HG02588 (cell line): ENCODE data around the gene TXNDC11.

Experiments
- ATAC-seq: cut with Tn5 transposase; IDR thresholded peaks from one replicate; pipeline ENCODE4 v1.9.1; 2021; ENCODE audit warnings: mild to moderate bottlenecking, moderate library complexity; ENCODE audit not compliant: unreplicated experiment

The TXNDC11 gene

DNA sequence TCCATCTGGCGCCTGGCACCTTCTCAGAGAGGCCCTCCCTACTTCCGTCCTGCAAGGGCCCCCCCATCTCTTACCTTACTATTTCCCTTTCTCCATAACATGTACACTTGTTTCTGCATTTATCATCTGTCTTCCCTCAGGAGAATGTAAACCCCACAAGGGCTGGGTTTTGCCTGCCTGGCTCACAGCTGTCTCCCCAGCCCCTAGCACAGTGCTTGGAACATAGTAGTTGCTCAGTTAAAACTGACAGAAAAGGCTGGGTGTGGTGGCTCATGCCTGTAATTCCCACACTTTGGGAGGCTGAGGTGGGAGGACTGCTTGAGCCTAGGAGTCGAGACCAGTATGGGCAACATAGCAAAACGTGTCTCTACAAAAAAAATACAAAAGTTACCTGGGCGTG lies 80.1 kb downstream of the TXNDC11 start:
- no peak for ATAC-seq

DNA sequence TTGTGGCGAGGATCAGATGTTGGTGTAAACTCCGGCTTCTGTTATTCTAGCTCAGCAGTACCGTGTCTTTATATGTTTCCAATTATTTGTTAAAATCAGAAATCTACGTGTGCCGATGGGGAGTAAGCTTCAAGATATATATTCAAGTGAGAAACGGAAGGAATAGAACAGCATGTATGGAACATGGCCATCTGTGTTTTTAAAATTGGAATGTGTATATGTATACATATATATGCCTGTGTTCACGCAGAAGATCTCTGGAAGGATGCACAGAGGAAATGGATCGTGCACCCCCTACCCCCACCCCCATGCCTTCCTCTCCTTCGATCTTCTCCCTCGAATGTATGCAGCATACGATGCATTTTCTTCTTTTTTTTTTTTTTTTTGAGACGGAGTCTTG lies 82.1 kb downstream of the TXNDC11 start:
- ATAC-seq = no peak

DNA sequence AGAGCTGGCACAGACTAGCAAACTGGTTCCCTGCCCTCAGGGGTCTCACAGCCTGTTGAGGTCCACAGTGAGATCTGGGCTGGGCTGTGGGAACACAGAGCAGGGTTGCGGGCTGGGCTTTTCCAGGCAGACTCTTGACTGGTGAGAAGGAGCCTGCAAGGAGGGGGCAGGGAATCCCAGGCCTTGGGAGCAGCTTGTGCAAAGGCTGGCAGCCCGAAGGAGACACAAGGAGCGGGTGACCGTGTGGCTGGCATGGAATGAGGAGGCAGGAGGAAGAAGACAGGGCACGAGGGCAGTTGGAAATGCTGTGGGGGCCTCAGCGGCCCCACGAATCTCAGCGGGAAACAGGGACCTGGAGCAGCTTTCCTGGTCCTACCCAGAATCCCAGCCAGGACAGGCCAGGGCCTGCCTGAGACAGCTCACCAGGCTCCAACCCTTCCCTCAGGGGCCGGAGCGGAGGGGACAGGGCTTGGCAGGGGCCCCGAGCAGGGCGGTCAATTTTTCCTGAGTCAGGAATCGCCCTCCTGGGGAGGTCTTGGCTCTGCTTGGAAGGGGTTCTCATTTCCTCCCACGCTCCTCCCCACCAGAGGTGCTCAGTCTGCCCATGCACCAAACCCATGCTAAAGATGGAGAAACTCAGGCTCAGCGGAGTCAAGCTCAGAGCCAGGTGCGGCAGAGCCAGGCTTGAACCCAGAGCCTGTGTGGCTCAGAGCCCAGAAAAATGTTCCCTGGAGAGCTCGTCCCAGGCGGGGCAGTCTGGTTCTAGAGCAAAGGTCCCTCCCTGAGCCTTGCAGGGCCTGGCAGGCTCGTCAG lies 83.6 kb downstream of the TXNDC11 start:
- ATAC-seq = no peak

DNA sequence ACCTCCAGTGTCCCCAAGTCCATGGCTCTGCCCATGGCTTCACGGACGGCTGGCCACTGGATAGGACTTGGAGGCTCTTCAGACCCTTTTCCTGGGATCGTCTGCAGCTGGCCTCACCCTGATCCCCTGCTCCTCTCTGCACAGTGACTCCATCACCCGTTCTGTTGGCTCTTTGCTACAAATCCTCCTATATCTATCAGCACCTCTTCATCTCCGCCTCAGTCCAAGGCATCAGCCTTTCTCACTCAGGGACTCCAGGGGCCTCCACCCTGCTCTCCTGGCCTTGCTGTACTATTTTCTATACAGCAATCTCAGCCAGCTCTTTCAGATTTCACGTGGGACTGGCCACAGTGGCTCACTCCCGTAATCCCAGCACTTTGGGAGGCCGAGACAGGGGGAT lies 85.1 kb downstream of the TXNDC11 start:
- no peak for ATAC-seq

DNA sequence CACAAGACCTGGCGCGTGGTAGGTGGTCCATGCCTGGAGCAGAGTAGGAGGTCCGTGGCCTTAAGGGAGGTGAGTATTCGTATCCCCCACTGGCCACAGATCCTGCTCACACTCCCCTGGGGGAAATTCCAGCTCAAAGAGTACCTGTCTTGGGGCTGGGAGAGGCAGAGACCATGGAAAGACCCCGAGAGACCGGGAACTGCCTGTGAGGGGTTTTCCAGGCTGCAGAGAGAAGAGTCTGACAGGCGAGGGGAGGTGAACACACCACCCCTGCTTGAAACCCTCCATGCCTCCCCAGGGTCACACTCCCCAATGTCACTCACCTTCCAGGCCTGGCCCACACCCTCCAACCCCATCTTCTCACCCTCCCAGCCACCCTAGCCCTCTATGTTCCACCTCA lies 87.0 kb downstream of the TXNDC11 start:
- no peak for ATAC-seq

DNA sequence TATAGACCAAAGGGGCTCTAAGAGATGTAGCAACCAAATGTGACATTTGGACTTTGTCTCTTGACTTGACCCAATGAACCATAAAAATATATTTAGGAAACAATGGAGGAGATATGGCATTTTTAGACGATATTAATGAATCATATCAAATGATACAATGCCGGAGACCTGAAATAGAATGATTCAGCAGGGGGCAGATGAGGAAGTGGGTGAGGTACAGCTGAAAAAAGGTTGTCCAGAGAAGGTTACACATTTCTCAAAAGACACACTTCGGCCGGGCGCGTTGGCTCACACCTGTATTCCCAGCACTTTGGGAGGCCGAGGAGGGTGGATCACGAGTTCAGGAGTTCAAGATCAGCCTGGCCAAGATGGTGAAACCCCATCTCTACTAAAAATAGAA lies 90.9 kb downstream of the TXNDC11 start:
- ATAC-seq = no peak

DNA sequence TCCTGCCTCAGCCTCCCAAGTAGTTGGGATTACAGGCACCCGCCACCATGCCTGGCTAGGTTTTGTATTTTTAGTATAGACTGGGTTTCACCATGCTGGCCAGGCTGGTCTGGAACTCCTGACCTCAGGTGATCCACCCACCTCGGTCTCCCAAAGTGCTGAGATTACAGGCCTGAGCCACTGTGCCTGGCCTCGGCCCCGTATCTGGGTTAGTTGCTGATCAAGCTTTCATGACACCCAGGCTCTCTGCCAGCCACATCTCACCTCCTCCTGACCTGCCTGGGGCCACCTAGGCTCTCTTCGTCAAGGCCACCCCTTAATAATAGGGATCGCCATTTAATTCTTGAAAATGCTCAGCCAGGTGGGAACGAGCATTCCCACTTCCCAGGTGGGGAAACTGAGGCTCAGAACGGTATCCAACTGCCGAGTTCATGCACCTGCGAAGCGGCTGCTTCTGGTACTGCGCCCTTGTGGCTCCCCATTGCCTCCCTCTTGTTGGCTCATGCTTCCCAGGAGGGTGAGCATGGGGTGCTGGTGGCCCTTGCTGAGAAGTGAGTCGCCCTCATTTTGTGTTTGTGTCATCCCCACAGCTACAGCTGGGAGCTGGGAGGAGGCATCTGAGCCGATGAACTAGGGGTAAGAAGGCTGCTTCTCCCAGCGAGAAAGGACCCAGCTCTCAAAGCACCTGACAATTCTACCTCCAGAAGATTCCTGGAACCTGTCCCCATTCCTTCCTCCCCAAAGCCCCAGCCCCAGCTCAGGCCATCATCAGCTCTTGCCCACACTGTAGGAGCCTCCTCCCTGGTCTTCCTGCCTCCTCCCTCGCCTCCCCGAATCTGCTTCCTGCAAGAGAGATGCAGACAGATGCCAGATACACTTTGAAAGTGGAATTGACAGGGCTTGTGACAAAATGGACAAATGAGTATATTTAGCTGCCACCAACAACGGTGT lies 91.7 kb downstream of the TXNDC11 start:
- ATAC-seq = no peak

DNA sequence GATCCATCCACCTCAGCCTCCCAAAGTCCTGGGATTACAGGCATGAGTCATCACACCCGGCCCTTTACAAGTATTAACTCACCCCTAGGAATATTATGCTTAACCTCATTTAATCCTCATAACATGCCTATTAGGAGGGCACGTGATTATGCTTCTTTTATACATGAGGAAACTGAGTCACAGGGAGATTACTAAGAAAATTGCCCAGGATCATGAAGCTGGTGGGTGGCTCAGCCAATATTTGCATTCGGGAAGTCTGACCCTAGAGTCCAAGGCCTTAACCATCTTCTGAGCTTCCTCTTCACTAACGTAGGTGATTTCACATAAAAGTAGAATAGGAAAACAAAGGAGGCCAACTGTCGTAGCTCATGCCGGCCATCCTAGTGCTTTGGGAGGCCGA lies 93.4 kb downstream of the TXNDC11 start:
- ATAC-seq = no peak

DNA sequence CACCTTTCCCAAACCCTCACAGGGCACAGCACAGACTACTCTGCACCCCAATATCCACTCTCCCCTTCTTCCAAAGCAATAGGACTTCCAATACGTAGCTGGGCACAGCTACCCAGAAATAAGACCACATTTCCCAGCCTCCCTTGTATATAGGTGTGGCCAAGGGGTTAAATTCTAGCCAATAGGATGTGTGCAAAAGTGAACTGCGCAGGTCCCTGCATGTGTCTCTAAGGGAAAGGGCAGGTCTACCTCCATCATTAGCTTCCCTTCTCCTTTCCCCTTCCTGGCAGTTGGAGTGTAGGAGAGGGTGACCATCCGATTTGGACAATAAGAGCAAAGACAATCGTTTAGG lies 99.9 kb downstream of the TXNDC11 start:
- ATAC-seq = no peak

DNA sequence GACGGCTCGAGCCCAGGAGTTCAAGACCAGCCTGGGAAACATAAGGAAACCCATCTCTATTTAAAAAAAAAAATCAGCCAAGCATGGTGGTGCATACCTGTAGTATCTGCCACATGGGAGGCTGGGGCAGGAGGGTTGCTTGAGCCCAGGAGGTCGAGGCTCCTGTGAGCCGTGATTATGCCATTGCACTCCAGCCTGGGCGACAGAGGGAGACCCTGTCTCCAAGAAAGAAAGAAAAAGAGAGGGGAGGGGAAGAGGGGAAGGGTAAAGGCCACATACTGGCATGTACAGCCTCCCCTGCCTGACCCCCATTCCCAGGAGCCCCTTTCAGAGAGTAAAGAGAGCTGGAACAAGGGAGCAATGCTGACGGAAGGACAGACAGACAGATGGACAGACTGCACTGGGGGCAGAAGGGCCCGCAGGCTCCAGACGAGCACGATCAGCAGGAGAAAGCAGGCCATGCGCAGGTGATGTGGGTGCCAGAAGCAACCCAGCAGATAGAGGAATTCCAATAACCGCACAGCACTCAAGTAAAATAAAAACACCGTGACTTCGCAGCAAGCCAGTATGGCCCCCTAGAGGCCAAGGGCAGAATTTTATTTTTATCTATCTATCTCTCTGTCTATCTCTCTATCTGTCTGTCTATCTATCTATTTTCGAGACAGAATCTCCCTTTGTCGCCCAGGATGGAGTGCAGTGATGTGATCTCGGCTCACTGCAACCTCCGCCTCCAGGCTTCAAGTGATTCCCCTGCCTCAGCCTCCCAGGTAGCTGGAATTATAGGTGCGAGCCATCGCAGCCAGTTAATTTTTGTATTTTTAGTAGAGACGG lies 101.5 kb downstream of the TXNDC11 start:
- no peak for ATAC-seq

DNA sequence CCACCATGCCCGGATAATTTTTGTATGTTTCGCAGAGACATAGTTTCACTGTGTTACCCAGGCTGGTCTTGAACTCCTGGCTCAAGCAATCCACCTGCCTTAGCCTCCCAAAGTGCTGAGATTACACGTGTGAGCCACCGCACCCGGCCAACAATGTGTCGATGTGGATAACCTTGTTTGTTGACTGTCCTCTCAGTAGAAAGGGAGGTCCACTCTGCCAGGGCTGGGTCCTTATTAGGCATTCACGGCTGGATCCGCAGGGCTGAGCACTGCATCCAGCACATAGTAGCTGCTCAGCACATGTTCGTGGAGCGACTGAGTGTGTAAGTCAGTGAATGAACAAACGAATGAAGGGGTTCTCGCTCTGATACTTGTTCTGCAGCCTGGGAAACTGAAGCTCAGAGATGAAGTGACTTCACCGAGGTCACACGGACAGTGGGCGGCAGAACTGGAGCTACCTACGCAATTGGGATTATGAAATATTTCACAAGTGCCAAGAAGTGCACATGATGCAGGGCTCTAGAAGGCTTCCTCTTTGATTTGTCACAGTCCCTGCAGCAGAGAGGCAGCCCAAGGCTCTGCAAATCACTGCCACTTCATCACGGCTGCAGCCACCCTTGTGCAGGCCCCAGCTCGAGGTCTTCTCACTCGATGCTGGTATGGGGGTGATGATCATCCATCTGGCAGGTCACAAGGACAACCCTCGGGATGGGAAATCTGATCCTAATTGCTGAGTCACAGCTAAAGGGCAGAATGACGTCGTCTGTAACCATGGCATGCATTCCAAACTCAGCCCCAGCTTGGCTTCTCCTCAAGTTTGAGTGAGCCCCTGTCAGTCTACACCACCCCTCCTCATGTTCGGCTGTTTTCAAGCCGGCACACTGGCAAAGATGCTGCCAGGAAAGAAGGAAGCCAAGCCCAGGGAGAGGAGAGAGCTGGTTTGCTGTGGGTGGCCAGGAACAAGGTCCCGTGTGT lies 102.4 kb downstream of the TXNDC11 start:
- no peak for ATAC-seq

DNA sequence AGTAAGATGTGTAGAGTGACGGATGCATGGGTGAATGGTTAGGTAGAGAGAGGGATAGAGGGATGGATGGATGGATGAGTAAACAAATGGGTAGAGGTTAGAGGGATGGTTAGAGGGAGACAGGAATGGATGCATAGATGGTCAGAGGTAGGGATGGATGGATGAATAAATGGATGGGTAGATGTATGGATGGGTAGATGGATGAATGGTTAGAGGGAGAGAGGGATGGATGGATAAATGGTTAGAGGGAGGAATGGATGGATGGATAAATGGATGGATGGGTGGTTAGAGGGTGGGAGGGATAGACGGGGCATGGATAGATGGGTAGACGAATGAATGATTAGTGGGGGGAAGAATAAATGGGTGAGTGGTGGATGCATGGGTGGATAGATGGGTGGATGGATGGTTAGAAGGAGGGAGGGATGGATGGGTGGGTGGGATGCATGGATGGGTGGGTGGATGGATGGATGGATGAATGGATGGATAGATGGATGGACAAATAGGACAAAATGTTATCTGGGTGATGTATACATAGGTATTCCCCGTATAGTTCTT lies 103.6 kb downstream of the TXNDC11 start:
- no peak for ATAC-seq

DNA sequence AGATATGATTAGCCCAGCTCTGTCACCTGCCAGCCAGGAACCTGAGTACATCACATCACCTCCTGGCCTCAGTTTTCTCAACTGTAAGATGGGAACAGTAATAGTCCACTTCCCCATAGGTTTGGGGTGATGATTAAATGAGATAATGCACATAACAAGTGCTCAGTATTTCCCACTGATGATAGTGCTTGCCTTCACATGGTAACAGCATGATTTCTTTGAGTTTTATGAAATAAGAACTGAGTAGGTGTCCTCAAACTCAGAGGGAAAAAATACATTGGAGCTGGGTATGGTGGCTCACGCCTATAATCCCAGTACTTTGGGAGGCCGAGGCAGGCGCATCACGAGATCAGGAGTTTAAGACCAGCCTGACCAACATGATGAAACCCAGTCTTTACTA lies 104.5 kb downstream of the TXNDC11 start:
- no peak for ATAC-seq

DNA sequence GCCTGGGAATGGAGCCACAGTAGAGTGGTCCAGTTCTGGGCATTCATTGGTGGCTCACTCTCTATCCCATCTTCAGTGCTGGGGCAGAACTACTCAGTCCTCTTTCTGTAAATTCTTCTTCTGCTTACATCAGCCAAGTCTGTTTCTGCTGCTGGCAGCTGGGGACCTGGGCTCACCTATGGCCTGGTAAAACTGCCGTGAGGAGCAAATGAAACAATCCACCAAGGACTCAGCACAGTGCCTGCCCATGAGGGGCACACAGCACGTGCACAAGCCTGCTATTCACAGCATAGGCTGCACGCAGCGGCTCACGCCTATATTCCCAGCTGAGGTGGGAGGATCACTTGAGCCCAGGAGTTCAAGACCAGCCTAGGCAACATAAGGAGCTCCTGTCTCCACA lies 105.3 kb downstream of the TXNDC11 start:
- no peak for ATAC-seq

DNA sequence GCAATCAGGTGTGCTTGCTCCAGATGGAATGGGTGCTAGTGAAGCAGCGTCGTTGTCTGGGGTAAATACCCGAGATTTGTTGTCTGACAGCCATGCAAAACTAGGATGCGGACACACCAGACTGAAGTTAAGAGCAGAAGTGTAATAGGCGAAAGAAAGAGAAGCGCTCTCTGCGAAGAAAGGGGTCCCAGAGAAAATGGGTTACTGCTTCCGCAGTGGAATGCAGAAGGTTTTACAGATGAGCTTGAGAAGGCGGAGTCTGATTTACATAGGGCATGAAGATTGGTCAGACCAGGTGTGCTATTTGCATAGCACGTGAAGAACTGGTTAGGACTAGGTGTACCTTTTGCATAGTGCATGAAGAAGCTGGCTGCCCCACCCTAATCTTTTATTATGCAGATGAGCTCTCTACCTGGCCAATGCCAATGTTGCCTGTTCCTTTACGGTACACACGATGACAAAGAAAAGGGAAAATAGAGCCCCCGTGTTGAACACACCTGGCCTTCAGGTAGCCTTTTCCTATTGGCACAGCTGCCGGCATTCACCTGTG lies 106.4 kb downstream of the TXNDC11 start:
- ATAC-seq = no peak

DNA sequence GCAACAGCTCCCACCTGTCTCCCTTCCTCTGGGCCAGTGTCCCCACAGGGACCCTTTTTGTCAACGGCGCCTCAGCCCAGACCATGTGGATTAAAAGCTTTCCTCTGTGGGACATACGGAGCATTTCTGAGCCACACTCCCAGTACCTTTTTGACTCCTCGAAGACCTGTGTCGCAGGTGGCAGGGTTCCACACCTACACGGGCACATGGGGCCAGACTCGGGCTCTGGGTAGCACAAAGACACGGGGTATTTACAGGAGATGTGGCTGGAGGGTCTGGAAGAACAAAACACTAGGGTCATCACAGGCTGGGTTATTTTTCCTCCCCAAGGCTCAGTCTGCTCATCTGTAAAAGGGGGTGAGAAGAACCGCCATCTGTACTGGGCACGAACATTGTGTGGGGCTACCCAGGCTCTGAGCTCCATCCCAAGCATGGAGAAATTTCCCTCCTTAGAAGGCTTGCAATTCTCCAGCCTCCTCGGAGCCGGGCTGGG lies 106.9 kb downstream of the TXNDC11 start:
- no peak for ATAC-seq

DNA sequence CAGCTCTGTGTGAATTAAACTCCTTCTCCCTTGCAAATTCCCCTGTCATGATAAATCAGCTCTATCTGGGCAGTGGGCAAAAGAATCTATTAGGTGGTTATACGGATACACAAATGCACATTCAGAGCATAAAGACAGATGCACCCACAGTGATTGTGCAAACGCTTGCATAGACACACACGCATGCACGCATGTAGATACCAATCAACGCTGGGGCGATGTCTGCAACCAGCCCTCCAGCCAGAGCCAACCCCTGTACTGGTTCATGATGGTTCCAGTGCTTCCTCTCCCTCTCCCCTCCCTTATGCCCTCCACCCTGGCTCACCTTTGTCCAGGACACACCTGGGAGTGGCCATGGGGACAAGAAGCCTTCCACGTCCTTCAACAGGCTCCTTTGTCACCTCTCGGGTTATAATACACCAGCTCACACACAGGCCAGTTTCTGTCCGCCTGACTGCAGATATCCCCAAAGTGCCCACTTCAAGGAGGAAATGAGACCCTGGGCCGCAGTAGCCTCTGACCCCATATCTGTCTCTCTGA lies 107.5 kb downstream of the TXNDC11 start:
- no peak for ATAC-seq

DNA sequence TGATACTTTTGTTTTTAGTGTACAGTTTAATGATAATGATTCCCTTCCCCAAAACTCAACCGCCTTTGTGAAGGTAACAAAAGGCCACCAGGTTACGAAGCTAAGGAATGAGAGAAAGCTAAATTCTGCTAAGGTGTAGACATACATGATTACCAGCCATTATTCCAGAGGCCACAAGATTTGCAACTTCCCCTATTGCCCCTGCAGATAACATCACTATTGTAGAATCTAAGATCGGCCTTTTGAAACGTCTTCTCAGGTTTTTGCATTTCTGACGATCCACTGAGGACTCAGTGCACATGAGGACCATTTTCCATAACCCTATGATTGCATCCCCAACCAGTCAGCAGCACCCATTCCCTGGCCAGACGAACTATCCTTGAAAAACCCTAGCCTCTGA lies 108.3 kb downstream of the TXNDC11 start:
- no peak for ATAC-seq

DNA sequence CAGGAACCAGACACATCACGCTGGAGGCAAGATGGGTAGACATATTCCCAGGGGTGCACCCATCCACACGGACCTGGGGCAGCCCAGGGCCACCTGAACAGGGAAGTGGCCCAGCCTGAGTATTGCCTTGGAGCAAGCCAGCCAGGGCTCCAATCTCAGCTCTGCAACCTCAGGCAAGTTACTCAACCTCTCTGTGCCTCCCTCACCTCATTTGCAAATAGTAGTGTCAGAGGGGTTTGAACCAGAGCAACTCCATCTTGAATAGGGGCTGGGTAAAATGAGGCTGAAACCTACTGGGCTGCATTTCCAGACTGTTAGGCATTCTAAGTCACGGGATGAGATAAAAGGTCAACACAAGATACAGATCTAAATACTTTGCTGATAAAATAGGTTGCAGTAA lies 109.5 kb downstream of the TXNDC11 start:
- ATAC-seq = no peak
